Stimulated activated CD4-positive, alpha-beta T cell treated with anti-CD3 and anti-CD28 coated beads, Interleukin-12 subunit alpha, Interleukin-12 subunit beta, amount 100 ng/mL, for 48 hours (primary cell): ENCODE measurements around the gene RALGPS2.

Experiments used
- DNase-seq, 3 donors: peaks; one replicate each; pipeline ENCODE4 v3.0.0-alpha.2; 2020; ENCODE audit warnings: low read depth in 2 of 3, low spot score in 1 of 3

Gene RALGPS2, protein sequence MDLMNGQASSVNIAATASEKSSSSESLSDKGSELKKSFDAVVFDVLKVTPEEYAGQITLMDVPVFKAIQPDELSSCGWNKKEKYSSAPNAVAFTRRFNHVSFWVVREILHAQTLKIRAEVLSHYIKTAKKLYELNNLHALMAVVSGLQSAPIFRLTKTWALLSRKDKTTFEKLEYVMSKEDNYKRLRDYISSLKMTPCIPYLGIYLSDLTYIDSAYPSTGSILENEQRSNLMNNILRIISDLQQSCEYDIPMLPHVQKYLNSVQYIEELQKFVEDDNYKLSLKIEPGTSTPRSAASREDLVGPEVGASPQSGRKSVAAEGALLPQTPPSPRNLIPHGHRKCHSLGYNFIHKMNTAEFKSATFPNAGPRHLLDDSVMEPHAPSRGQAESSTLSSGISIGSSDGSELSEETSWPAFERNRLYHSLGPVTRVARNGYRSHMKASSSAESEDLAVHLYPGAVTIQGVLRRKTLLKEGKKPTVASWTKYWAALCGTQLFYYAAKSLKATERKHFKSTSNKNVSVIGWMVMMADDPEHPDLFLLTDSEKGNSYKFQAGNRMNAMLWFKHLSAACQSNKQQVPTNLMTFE

DNA sequence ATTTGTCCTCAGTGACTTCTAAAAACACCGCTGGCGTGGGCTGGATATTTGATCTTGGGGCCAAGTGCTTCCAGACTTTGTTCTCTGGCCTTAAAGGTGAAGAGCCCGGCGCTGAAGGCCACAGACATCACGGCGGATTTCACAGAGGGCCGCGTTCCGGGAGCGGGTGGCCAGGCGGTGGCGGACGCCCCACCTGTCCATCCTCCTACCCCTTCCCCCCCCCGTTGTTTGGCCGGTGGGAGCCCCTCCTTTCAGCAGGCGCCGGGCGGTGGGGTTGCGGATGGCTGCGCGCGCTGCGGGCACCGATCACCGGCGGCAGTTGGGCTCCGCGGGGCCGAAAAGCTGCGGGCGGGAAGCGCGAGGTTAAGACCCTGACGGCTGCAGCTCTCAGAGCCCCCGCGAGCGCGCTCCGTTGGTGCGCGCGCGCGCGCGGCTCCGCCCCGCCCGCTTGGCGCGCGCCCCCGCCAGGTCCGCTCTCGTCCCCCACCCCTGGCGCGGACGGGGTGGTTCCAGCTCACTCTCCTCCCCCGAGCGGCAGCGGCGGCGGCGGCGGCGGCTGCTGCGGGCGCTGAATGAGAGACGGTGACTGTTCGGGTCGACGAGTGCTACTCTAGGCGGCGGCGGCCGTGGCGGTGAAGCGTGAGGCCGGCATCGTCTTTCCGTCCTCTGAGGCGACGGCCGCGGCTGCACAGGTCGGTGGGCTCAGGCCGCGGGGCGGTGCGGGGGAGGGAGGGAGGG lies at the start of gene RALGPS2:
RALGPS2 (plus strand) TSS at position 517 of the 738 bp plus-strand sequence. CDS start 51,521 bp downstream, outside the sequence.
- peak in 2 of 3 donors; percentile 11 to 43 for DNase-seq

DNA sequence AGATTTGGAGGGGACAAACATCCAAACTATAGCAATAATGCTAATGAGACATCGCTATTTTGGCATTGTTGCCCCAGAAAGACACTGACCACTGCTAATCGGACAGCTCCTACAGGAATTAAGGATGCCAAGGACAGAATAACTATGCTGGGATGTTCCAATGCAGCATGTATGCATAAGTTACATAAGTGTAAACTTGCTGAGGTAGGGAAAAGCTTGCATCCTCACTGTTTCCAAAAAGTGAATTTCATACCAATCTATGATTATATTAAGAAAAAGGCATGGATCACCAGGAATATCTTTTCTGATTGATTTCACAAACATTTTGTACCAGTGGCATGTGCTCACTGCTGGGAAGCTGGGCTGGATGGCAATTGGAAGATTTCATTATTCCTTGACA lies 45.8 kb upstream of the RALGPS2 start:
- DNase-seq = no peak

DNA sequence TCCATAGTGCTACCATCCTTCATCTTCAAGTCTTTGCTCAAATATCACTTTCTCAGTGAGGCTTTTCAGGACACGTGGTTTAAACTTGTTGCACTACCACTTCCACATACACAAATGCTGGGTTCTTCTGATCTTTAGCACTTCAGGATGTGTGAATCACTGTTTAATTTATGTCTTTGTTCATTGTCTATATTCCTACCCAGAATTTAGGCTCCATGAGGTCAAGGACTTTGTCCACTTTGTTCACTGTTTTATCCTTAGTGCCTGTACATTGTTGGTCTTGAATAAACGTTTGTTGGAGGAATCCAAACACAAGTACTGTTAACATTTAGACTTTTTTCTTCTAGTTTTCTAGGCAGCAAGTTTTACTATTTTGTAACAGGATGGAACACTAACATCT lies 42.6 kb upstream of the RALGPS2 start:
- DNase-seq = no peak

DNA sequence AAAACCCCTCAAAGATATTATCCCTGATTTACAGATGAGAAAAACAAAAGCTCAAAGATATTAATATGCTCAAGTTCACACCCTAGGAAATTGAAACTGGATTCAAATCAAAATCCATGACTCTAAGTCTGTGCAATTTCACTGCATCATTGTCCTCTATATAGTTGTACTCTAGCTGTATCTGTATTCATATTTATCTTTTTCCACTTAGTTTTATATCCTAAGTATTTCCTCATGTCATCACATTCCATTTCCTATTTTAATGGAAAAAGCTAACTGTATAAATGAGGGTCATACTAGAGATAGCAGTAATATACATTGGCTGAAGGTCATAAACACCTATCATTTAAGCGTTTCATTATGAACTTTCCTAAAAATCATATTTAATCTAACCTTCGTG lies 42.2 kb upstream of the RALGPS2 start:
- no peak for DNase-seq

DNA sequence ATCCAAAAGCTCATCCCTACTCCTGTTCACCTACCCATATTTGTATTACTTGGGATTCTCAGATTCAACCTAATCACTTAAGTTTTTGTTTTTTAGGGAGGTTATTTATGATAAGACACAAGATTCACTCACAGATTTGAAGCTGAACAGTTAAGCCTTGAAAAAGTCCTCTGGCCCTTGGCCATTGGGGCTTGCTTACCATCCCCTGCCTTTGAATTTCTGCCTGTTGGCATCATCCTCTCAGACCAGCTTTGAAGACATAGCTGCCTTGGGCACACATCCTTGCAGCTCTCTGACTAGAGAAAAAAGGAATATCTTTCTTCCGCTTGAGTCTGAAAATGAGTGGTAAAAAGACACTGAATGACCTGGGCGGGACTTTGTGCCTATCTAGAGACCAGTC lies 41.8 kb upstream of the RALGPS2 start:
- DNase-seq = no peak

DNA sequence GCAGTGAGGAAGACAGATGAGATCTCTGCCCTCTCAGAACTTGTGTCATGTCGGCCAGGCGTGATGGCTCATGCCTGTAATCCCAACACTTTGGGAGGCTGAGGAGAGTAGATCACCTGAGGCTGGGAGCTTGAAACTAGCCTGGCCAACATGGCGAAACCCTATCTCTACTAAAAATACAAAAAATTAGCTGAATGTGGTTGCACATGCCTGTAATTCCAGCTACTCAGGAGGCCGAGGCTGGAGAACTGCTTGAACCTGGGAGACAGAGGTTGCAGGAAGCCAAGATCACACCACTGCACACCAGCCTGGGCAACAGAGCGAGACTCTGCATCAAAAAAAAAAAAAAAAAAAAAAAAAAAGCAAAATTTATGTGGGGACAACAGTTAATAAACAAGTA lies 40.9 kb upstream of the RALGPS2 start:
- DNase-seq = no peak

DNA sequence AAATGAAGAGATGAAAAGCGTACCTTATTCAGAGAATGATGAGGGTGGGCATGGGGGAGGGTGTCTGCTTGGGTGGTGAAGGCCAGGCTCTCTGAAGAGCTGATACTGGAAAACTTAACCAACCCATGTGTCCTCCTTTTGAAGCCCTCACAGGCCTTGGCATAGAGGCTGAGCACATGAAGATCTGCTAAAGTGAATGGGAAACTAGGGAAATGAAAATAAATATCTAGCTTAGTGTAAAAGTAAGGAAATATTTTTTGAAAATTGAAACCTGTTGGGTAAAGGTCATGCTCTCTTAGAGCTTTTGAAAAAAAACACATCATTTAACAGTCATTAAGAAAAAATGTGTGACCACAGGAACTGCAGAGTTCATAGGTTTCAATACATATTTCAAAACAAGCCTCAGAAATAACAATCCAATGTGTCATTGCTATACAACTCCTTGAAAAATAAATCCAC lies 40.5 kb upstream of the RALGPS2 start:
- DNase-seq = no peak

DNA sequence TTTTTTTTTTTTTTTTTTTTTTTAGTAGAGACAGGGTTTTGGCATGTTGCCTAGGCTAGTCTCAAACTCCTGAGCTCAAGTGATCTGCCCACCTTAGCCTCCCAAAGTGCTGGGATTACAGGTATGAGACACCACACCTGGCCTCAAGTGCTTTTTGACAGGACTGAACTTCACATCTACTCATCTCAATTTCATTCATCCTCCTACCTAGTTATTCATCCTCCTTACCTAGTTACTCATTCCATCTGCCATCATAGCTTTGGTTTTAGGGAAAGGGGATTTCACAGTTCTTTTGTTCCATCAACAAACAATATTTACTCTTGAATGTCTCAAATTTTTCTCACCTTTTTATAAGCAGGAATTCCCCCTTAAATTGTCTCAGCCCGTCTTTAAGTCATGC lies 38.6 kb upstream of the RALGPS2 start:
- DNase-seq = no peak

DNA sequence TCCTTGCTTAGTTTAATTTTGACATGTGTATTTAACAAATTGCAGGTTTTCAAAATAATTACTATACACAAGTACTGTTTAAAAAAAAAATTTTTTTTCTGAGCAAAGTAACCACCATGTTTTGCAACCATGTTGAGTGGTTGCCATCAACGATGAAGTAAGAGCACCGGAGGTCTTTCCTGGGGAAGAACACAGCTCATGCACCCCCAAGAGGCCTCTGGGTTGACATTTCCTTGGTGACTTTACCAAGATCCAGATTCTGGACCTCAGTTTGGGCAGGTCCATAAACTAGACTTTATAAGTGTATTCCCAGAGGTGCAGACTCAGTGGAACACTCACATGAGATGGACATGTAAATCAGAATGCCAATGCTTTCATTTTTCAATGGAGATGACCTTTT lies 36.8 kb upstream of the RALGPS2 start:
- DNase-seq = no peak

DNA sequence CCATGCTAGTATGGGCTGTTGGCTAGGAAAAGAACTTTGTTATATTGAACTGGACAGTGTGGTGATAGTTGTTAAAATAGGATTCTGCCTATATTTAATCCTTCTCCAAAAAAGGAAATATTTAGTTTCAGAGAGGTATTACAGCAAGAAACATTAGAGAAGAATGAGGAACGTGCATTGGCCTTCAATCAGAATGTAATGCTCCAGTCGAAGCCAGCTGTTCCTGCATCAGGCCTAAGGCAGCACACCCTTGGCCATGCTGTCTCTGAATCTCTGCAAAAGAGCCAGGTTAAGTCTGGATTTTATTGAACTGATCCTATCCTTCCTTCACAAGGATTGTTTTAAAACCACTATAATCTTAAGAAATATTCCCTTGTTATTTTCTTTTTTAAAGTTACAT lies 35.3 kb upstream of the RALGPS2 start:
- no peak for DNase-seq

DNA sequence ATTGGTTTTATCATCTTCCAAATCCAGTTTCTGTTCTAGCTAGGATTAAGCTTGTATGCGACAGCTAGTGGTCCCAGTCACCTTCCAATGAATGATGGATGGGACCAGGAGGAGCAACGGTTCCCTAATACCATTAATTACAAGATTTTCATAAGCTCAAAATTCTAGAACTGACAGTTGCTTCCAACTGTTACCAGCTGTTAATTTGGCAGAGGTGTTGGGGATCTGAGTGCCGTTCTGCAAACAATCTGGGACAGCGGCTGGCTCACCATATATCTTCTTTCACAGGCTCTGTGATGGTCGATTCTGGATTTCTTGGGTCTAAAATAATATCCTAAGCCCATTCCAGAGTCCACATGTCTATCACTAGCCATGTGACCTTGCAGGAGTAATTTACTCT lies 34.5 kb upstream of the RALGPS2 start:
- DNase-seq = no peak

DNA sequence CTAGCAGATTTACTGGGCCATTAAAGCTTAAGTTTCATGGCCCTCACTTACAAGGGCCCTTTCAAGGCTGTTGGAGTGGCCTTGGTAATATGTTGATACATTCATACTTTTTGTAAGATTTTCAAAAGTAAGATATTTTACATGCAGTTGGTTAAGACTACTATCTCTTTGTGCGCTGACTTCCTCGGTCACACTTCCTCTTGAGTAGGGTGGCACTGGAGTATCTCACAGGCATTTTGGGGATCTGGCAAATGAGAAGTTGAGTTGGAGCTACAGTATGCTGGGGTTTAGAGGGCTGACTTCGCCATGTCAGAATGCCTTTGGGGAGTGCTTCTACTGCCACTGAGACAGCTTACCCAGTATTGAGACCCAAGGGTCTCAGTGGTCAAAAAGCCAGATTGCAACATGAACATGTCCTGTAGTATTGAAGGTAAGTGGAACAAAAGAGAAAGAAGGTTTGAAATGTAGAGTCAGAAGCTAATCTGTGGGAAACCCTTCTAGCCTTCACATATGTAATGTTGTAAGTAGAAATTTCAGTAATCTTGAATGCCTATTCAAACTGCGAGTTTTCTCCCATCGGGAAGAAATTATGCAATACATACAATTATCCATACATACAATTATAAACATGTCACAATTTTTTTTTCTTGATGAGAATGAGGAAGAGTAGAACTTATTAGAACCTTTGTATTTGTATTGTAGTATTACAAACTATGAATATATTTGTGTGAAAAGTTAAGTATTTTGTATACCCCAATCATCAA lies 32.3 kb upstream of the RALGPS2 start:
- no peak for DNase-seq

DNA sequence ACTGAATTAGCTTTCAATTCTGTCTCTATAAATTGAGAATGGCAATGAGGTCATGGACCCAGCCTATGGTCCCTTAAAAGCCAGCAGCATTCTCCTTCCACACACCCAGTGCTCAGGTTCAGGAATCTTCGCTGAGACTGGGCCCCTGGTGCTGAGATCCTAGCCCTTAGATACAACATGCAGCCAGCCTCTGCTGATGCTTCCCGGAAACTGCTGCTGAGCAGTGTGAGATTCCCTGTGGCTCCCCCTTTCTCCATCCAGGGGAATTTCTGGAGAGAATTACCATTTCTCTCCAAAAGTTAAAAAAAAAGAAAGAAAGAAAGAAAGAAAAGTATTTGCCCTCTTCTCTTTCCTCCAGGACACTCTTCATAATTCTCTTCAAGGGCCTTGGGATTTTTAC lies 31.7 kb upstream of the RALGPS2 start:
- no peak for DNase-seq

DNA sequence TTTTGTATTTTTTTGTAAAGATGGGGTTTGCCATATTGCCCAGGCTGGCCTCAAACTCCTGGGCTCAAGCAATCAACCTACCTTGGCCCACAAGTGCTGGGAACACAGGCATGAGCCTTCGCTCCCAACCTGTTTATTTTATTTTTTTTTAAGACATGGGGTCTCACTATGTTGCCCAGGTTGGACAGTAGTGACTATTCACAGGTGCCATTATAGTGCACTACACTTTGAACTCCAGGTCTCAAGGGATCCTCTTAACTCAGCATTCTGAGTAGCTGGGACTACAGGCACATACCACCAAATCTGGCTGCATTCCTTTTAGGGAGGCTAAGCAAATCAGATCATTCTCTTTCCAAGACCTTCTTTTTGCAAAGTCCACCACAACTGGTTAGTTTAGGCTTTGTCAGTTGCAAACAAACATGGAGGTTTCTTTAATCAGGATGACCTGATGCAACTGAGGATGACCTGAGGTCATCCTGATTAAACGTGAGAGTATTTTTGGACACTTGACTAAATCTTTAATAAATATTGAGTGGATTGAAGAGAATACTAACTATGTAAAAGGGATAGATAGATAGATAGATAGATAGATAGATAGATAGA lies 30.0 kb upstream of the RALGPS2 start:
- no peak for DNase-seq

DNA sequence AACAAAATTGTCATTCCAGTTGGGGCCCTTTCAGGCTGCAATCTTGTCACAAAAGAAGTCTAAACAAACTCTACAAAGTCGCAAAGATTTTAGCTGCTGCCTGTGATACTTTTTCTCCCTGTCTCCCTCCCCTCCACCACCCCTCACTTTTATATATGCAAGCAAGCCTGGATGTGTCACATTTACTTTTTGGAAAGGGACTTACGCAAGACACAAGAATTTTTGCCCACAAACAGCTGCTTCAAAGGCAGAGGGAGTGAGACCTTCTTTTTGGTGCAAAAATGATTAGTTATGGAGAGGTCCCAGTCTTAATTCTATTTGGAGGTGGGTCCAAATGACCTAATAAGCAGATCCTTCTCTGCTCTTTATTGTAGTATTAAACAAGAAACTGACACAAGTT lies 22.9 kb upstream of the RALGPS2 start:
- DNase-seq = no peak

DNA sequence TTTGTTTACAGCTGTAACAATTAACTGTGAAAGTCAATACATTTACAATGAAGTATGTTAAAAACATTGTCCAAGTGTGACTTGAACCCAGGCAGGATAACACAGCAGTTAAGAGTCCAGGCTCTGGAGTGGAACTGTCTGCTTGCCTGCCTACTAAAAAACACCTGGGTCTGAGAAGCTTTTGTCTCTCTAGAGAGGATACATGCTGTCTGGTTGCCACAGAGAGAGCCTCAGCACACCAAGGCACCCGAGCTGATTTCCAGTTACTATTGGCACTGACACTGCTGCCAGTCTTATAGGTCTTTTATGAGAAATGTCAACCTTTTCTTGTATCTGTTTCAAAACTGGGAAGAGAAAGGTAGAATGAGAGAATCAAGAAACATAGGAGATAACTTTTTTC lies 20.2 kb upstream of the RALGPS2 start:
- no peak for DNase-seq

DNA sequence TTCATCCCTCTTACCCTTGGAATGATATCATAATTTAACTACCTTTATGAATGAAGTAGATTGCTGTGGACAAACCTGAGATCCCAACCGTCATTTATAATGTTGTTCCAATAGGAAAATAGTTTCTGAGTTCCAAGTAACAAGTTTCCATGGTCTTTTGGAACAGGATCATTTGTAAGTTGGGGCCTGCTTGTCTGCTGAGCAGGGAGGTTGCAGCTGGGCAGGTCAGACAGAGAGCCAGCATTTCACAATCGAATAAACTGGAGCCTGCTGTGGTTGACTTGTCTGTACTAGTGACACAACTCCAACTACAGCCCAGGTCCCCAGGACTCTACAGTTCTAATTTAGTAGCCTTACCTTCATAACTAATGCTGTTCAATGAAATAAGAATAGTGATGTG lies 18.6 kb upstream of the RALGPS2 start:
- no peak for DNase-seq

DNA sequence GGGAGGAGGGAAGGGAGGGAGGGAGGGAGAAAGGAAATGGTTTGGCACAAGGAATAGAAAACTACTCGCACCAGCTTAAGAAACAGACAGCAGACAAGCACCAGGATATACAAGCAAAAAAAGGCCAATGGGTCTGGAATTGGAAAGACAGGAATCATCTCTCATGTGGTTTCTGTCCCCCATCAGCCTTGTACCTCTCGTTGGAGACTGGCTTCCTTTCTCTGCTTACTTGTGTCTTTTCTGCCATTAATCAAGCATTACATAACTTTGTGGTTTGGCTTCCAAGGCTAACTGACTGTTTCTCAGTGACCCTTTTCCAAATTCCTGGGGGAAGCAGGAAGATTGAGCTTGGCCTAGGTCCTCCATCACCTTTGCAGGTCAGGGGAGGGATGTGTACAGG lies 11.8 kb upstream of the RALGPS2 start:
- no peak for DNase-seq

DNA sequence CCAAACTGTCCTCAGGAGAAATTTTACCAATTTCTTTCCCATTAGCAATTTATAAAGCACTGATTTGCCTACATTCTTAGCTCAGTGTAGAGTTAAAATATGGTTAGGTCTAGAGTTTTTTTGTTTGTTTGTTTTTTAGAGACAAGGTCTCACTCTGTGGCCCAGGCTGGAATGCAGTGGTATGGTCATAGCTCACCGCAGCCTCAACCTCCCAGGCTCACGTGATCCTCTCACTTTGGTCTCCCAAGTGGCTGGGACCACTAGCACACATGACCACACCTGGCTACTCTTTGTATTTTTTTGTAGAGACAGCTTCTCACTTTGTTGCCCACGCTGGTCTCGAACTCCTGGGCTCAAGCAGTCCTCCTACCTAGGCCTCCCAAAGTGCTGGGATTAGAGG lies 10.6 kb upstream of the RALGPS2 start:
- no peak for DNase-seq

DNA sequence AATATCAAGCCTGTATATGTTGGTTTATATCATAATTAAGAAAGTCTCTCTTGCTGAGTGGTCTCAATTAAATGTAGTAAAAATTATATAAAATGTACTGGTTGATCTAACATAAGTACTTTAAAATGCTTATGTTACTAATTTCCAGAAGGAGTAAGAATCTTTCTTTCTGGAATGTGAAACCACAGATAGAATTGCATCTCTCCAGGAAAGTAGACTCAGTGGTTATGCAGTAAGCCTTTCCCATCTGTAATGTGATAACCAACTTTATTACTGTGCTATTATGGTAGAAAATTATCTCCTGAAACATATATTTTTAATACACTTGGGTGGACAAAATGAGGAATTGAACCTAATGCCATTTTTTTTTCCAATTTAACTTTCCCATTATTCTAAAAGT lies 8.9 kb upstream of the RALGPS2 start:
- no peak for DNase-seq

DNA sequence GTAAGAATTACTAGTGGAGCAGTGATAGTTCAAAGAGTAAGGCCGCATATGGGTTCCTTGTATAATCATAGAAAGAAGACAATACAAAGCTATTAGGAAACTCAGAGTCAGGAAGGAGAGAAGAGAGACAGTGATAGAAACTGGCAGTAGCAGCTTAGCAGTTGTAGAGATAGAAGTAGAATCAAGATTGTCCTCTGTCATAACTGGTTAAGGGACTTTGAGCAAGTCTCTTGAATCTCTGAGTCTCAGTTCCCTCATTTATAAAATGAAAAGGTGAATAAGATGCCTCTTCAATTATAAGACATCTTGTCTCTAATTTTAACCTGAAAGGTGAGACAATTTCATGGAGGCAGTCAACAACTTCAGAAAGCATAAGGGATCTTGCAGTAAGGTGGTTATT lies 6.5 kb upstream of the RALGPS2 start:
- no peak for DNase-seq
